Uterus (tissue), 2 donors: ENCODE data around the gene IFNB1.

Source experiments
- POLR2A ChIP-seq, 2 donors: fragments of 450-650 bp; IDR thresholded peaks; one replicate each; pipeline ENCODE4 v1.6.1; 2016; ENCODE audit warnings: antibody characterized with exemption in 2 of 2, mild to moderate bottlenecking in 1 of 2, moderate library complexity in 1 of 2
- TF ChIP-seq, protein P1 (sequence below), 4 experiments: fragments of 200-600 bp in 2 of 4; fragments of 450-650 bp in 2 of 4; sonication (generic) in 2 of 4; IDR thresholded peaks; one replicate each; pipeline ENCODE4 v1.5.1; 2016 to 2019; ENCODE audit warnings: antibody characterized with exemption in 4 of 4, mild to moderate bottlenecking in 2 of 4, moderate library complexity in 1 of 4

DNA sequence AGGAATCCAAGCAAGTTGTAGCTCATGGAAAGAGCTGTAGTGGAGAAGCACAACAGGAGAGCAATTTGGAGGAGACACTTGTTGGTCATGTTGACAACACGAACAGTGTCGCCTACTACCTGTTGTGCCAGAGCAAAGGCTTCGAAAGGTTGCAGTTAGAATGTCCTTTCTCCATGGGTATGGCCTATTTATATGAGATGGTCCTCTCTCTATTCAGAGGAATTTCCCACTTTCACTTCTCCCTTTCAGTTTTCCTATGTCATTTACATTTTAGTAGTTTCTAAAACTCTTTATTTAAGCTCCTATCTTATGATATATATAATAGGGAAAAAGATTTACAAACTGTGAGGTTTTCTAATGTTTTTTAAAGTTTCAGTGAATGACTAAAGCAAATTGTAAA is at the start of gene IFNB1:
- TF ChIP-seq, protein P1, sequence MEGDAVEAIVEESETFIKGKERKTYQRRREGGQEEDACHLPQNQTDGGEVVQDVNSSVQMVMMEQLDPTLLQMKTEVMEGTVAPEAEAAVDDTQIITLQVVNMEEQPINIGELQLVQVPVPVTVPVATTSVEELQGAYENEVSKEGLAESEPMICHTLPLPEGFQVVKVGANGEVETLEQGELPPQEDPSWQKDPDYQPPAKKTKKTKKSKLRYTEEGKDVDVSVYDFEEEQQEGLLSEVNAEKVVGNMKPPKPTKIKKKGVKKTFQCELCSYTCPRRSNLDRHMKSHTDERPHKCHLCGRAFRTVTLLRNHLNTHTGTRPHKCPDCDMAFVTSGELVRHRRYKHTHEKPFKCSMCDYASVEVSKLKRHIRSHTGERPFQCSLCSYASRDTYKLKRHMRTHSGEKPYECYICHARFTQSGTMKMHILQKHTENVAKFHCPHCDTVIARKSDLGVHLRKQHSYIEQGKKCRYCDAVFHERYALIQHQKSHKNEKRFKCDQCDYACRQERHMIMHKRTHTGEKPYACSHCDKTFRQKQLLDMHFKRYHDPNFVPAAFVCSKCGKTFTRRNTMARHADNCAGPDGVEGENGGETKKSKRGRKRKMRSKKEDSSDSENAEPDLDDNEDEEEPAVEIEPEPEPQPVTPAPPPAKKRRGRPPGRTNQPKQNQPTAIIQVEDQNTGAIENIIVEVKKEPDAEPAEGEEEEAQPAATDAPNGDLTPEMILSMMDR (IDR thresholded peaks at IDR 0.05) = no peak
- TF ChIP-seq POLR2A (IDR thresholded peaks at IDR 0.05) = no peak
